ENCODE results near the gene PRKAR2A.
"Not testable (repeated sequence)": the region's sequence is repeated elsewhere in the genome, so short reads cannot be mapped to it uniquely, and the experiment has no call there.

PRKAR2A gene

DNA sequence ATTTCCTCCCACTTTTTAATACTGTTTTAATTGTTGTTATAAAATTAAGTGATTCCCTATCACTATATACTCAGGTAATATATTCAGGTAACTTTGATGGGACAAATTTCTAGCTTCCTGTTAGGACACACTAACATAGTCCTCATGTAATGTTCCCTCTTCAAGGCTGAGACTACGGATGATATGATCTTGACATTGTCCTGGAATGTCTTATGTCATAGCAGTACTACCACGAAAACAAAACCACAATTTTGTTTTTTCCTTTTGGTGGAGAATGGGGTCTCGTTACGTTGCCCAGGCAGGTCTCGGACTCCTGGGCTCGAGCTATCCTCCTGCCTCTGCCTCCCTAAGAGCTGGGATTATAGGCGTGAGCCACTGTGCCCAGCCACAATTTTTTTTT is 103.9 kb downstream of the PRKAR2A start:
- Histone ChIP-seq H3K27ac (ENCODE audit: low read length) (no peak overlapping the region), H3K9me2 (replicated peaks; ENCODE audit: insufficient read depth, low read length) (no peaks in the 10 kb centered on the region), H3K9me3 (replicated peaks; ENCODE audit: insufficient read depth, low read length) (no peaks in the 10 kb centered on the region), H3K79me2 (ENCODE audit: low read length) (no peaks in the 10 kb centered on the region), H3F3A (ENCODE audit: insufficient read depth, low read length) (no peaks in the 10 kb centered on the region), H3K27me3 (replicated peaks; ENCODE audit: insufficient read depth, low read length) (no peaks in the 10 kb centered on the region), H2AFZ (ENCODE audit: low read length) (no peak overlapping the region), H3K4me1 (ENCODE audit: low read length) (peaks cover 3% of the 10 kb centered on the region; the same call in 1 of the 2 replicates), H3K9ac (ENCODE audit: low read length) (no peak overlapping the region), H4K20me1 (ENCODE audit: insufficient read depth, low read length) (no peaks in the 10 kb centered on the region), H3K4me2 (ENCODE audit: low read depth, low read length) (no peak overlapping the region), H3K36me3 (replicated peaks; ENCODE audit: insufficient read depth, low read length) (no peaks in the 10 kb centered on the region), H3K4me3 (ENCODE audit: low read length) (no peak overlapping the region)
- DNase-seq = no peak
- no peak for TF ChIP-seq CTCF (IDR thresholded peaks at IDR 0.05; ENCODE audit: low read length)
- TF ChIP-seq EZH2phosphoT487 (IDR thresholded peaks at IDR 0.05; ENCODE audit: low read length) = no peak
- TF ChIP-seq EZH2 (optimal IDR thresholded peaks at IDR 0.05; ENCODE audit: low read depth, low read length) = no peak

- H3K27me3 ChIP-seq (replicated peaks; ENCODE audit: insufficient read depth, low read length); H3K4me2 ChIP-seq (ENCODE audit: low read depth, low read length); H4K20me1 ChIP-seq (ENCODE audit: insufficient read depth, low read length); H3K4me1 ChIP-seq (ENCODE audit: low read length); H3F3A ChIP-seq (ENCODE audit: insufficient read depth, low read length); H3K79me2 ChIP-seq (ENCODE audit: low read length); H3K4me3 ChIP-seq (ENCODE audit: low read length); H3K9ac ChIP-seq (ENCODE audit: low read length); H3K27ac ChIP-seq (ENCODE audit: low read length); H3K36me3 ChIP-seq (replicated peaks; ENCODE audit: insufficient read depth, low read length); H2AFZ ChIP-seq (ENCODE audit: low read length); H3K9me2 ChIP-seq (replicated peaks; ENCODE audit: insufficient read depth, low read length); DNase-seq; H3K9me3 ChIP-seq (replicated peaks; ENCODE audit: insufficient read depth, low read length): not testable (repeated sequence)
Observed at GRCh38 chr3:48741226-48741625, 106.4 kb downstream of the PRKAR2A start.

DNA sequence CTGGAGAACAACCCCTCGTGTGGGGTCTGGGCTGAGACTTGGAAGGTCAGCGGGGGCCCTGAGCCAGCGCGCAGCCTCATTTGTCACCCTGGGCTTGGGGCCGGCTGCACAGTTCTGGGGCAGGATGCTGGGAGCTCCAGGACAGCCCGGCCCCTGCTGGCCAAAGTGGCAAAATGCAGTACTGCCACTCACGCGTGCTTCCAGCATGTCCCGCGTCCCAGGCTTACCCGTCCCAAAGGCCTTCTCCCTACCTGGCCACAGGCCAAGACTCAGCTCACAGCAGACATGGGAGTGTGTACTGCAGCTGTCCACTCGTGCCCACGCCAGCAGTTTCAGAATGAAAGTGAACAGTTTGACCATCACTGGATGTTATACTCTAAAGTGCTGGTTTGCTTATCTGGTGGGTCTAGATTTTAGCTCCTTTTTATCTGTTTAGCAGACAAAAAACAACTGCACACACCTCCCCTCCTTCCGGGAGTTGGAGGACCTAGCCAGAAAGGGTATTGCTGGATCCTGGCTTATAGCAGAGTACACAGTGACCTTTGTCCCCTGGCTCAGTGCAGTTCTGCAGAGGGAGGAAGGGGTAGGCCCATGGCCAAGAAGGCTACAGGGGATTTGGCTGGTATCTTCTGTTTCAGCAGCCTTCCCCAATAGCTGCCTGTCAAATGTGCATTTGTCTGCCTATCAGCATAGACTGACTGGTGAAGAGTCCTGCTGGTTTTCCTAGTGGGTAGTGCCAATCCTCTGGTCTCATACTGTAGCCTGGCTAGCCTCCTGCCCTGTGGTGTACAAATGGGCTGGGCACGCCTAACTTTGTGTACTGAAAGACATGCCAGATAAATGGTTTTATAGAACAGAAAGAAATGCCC is 107.5 kb downstream of the PRKAR2A start:
- Histone ChIP-seq H3K4me3 (ENCODE audit: low read length) (no peak overlapping the region), H3K9me3 (replicated peaks; ENCODE audit: insufficient read depth, low read length) (no peaks in the 10 kb centered on the region), H3K36me3 (replicated peaks; ENCODE audit: insufficient read depth, low read length) (no peaks in the 10 kb centered on the region), H3K27ac (ENCODE audit: low read length) (no peak overlapping the region), H3K4me2 (ENCODE audit: low read depth, low read length) (peak overlapping the region; percentile 20; the same call in 1 of the 2 replicates), H3K9me2 (replicated peaks; ENCODE audit: insufficient read depth, low read length) (no peaks in the 10 kb centered on the region), H3K27me3 (replicated peaks; ENCODE audit: insufficient read depth, low read length) (no peaks in the 10 kb centered on the region), H3K9ac (ENCODE audit: low read length) (no peak overlapping the region), H3F3A (ENCODE audit: insufficient read depth, low read length) (no peaks in the 10 kb centered on the region), H4K20me1 (ENCODE audit: insufficient read depth, low read length) (no peaks in the 10 kb centered on the region), H3K4me1 (ENCODE audit: low read length) (peaks cover 3% of the 10 kb centered on the region; the same call in 1 of the 2 replicates), H2AFZ (ENCODE audit: low read length) (peak overlapping the region; percentile 73), H3K79me2 (ENCODE audit: low read length) (no peaks in the 10 kb centered on the region)
- peak; percentile 51 for DNase-seq
- no peak for TF ChIP-seq EZH2phosphoT487 (IDR thresholded peaks at IDR 0.05; ENCODE audit: low read length)
- no peak for TF ChIP-seq EZH2 (optimal IDR thresholded peaks at IDR 0.05; ENCODE audit: low read depth, low read length)
- TF ChIP-seq CTCF (IDR thresholded peaks at IDR 0.05; ENCODE audit: low read length) = peak; percentile 80

DNA sequence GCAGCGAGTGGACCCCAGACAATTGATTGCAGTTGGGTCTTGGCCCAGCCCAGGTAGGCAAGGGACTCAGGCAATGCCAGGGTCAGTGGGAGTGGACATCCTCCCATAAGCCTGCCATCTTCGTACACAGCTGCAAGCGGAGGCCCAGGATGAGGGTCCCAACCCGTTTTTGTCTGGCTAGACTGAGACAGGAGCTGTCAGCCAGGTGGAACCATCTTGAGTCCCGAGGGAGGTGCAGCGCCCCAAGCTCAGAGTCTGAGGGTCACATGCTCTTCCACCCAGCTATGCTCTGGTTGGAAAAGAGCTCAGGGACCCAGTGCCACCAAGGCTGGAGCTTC is 108.1 kb downstream of the PRKAR2A start:
- Histone ChIP-seq H3K9me3 (replicated peaks; ENCODE audit: insufficient read depth, low read length) (no peaks in the 10 kb centered on the region), H3F3A (ENCODE audit: insufficient read depth, low read length) (no peaks in the 10 kb centered on the region), H3K9me2 (replicated peaks; ENCODE audit: insufficient read depth, low read length) (no peaks in the 10 kb centered on the region), H3K9ac (ENCODE audit: low read length) (no peak overlapping the region), H3K79me2 (ENCODE audit: low read length) (no peaks in the 10 kb centered on the region), H3K4me2 (ENCODE audit: low read depth, low read length) (peak overlapping the region; percentile 20; the same call in 1 of the 2 replicates), H3K4me1 (ENCODE audit: low read length) (peaks cover 3% of the 10 kb centered on the region; the same call in 1 of the 2 replicates), H3K36me3 (replicated peaks; ENCODE audit: insufficient read depth, low read length) (no peaks in the 10 kb centered on the region), H3K27me3 (replicated peaks; ENCODE audit: insufficient read depth, low read length) (no peaks in the 10 kb centered on the region), H3K27ac (ENCODE audit: low read length) (no peak overlapping the region), H2AFZ (ENCODE audit: low read length) (peak overlapping the region; percentile 73; the same call in 1 of the 2 replicates), H4K20me1 (ENCODE audit: insufficient read depth, low read length) (no peaks in the 10 kb centered on the region), H3K4me3 (ENCODE audit: low read length) (no peak overlapping the region)
- TF ChIP-seq EZH2 (optimal IDR thresholded peaks at IDR 0.05; ENCODE audit: low read depth, low read length) (no peak), CTCF (IDR thresholded peaks at IDR 0.05; ENCODE audit: low read length) (no peak), EZH2phosphoT487 (IDR thresholded peaks at IDR 0.05; ENCODE audit: low read length) (no peak)
- no peak for DNase-seq

Measured in MM.1S (cell line).